SK-N-SH treated with all-trans-retinoic acid at 6 μM for 48 hours (cell line): ENCODE results near the gene ANO6.

Experiments used
- ATAC-seq: fragments of 200-7000 bp; cut with Tn5 transposase; 3 replicates; pipeline ENCODE4 v1.9.1; 2020; ENCODE audit warnings: mild to moderate bottlenecking, moderate library complexity
- ARNTL ChIP-seq: fragments of 450-650 bp; formaldehyde crosslinking; IDR thresholded peaks from 2 replicates; pipeline ENCODE4 v1.5.0; 2020; ENCODE audit warnings: low read depth, mild to moderate bottlenecking, moderate library complexity, borderline replicate concordance
- BACH2 ChIP-seq: fragments of 250-450 bp; sonication (Bioruptor Pico); IDR thresholded peaks from 2 replicates; pipeline ENCODE4 v1.9.0; 2021; ENCODE audit warnings: mild to moderate bottlenecking, borderline replicate concordance
- CREB5 ChIP-seq: fragments of 250-450 bp; sonication (Bioruptor Pico); IDR thresholded peaks from 2 replicates; pipeline ENCODE4 v1.5.1; 2020; ENCODE audit warnings: low read depth, mild to moderate bottlenecking, moderate library complexity
- CSRNP3 ChIP-seq: fragments of 250-450 bp; sonication (Bioruptor Pico); IDR thresholded peaks from 2 replicates; pipeline ENCODE4 v1.5.1; 2021; ENCODE audit warnings: mild to moderate bottlenecking, moderate library complexity
- ESRRG ChIP-seq: fragments of 250-450 bp; sonication (Bioruptor Pico); IDR thresholded peaks from 2 replicates; pipeline ENCODE4 v1.6.1; 2021; ENCODE audit warnings: mild to moderate bottlenecking
- GLIS3 ChIP-seq: fragments of 250-450 bp; sonication (Bioruptor Pico); IDR thresholded peaks from 2 replicates; pipeline ENCODE4 v1.5.0; 2020; ENCODE audit warnings: mild to moderate bottlenecking, moderate library complexity
- PATZ1 ChIP-seq: fragments of 250-450 bp; sonication (Bioruptor Pico); IDR thresholded peaks from 2 replicates; pipeline ENCODE4 v1.8.0; 2020; ENCODE audit warnings: mild to moderate bottlenecking, moderate library complexity, borderline replicate concordance
- POU6F1 ChIP-seq: fragments of 250-450 bp; sonication (Bioruptor Pico); IDR thresholded peaks from 2 replicates; pipeline ENCODE4 v1.8.0; 2021; ENCODE audit warnings: low read depth, mild to moderate bottlenecking, moderate library complexity, borderline replicate concordance
- PPARA ChIP-seq: fragments of 250-450 bp; sonication (Bioruptor Pico); IDR thresholded peaks from 2 replicates; pipeline ENCODE4 v1.5.0; 2020; ENCODE audit warnings: mild to moderate bottlenecking, borderline replicate concordance
- RARB ChIP-seq: fragments of 250-450 bp; sonication (Bioruptor Pico); IDR thresholded peaks from 2 replicates; pipeline ENCODE4 v1.8.0; 2021; ENCODE audit warnings: mild to moderate bottlenecking, moderate library complexity
- SNAI2 ChIP-seq: fragments of 250-450 bp; sonication (Bioruptor Pico); IDR thresholded peaks from 2 replicates; pipeline ENCODE4 v1.5.0; 2020; ENCODE audit warnings: mild to moderate bottlenecking, moderate library complexity
- TCF4 ChIP-seq: fragments of 250-450 bp; sonication (Bioruptor Pico); IDR thresholded peaks from 2 replicates; pipeline ENCODE4 v1.8.0; 2021; ENCODE audit warnings: mild to moderate bottlenecking, moderate library complexity, borderline replicate concordance
- TSHZ2 ChIP-seq: fragments of 250-450 bp; sonication (Bioruptor Pico); IDR thresholded peaks from 2 replicates; pipeline ENCODE4 v1.5.0; 2020; ENCODE audit warnings: mild to moderate bottlenecking, moderate library complexity
- ZC3H10 ChIP-seq: fragments of 250-450 bp; sonication (Bioruptor Pico); IDR thresholded peaks from 2 replicates; pipeline ENCODE4 v1.5.1; 2021; ENCODE audit warnings: mild to moderate bottlenecking, moderate library complexity
- ZFP30 ChIP-seq: fragments of 450-650 bp; formaldehyde crosslinking; IDR thresholded peaks from 2 replicates; pipeline ENCODE4 v1.5.0; 2022; ENCODE audit warnings: mild to moderate bottlenecking, moderate library complexity
- ZNF565 ChIP-seq: fragments of 450-650 bp; formaldehyde crosslinking; conservative IDR thresholded peaks from 2 replicates; pipeline ENCODE4 v1.5.0; 2020; ENCODE audit warnings: low read depth, mild to moderate bottlenecking, moderate library complexity
- ZNF70 ChIP-seq: fragments of 450-650 bp; formaldehyde crosslinking; IDR thresholded peaks from 2 replicates; pipeline ENCODE4 v1.5.0; 2020; ENCODE audit warnings: mild to moderate bottlenecking, moderate library complexity
- ZNF8 ChIP-seq: fragments of 450-650 bp; formaldehyde crosslinking; IDR thresholded peaks from 2 replicates; pipeline ENCODE4 v1.5.0; 2020; ENCODE audit warnings: mild to moderate bottlenecking, moderate library complexity

ANO6 gene

GRCh38 chr12:45425426-45425825, 209.5 kb downstream of the ANO6 start (continued):
- no peak for TF ChIP-seq TSHZ2
- TF ChIP-seq CSRNP3, result no peak
- no peak for TF ChIP-seq ZFP30 (CRISPR knock-in tag)

GRCh38 chr12:45426294-45426693, 210.4 kb downstream of the ANO6 start:
- TF ChIP-seq TSHZ2 (no peak), GLIS3 (CRISPR knock-in tag) (no peak), SNAI2 (CRISPR knock-in tag) (no peak), ZNF70 (CRISPR knock-in tag) (no peak), ESRRG (no peak), ZC3H10 (CRISPR knock-in tag) (no peak), BACH2 (CRISPR knock-in tag) (no peak), RARB (CRISPR knock-in tag) (no peak), ZNF565 (CRISPR knock-in tag) (no peak), PPARA (CRISPR knock-in tag) (no peak), PATZ1 (CRISPR knock-in tag) (no peak), ARNTL (CRISPR knock-in tag) (no peak), TCF4 (no peak), POU6F1 (no peak)
- ATAC-seq, result no peak

GRCh38 chr12:45427042-45427441, 211.1 kb downstream of the ANO6 start:
- ATAC-seq, result no peak
- TF ChIP-seq PPARA (CRISPR knock-in tag) (no peak), BACH2 (CRISPR knock-in tag) (no peak), SNAI2 (CRISPR knock-in tag) (no peak), TSHZ2 (no peak), PATZ1 (CRISPR knock-in tag) (no peak), CSRNP3 (no peak), ZNF8 (CRISPR knock-in tag) (no peak), CREB5 (CRISPR knock-in tag) (no peak)
- TF ChIP-seq, all 23 proteins: peak for 0
